MM.1S (cell line): ENCODE results near the gene BRI3.

Experiments
- CTCF ChIP-seq: fragments of 300-600 bp; sonication (generic); IDR thresholded peaks from 2 replicates; pipeline ENCODE4 v1.5.1; 2016; ENCODE audit warnings: antibody characterized with exemption, low read length, mixed read lengths
- EZH2 ChIP-seq: fragments of 300-600 bp; sonication (generic); optimal IDR thresholded peaks from 2 replicates; pipeline ENCODE3; 2017; ENCODE audit warnings: low read depth, mild to moderate bottlenecking, antibody characterized with exemption, low read length, mixed read lengths
- EZH2phosphoT487 ChIP-seq: fragments of 300-600 bp; sonication (generic); IDR thresholded peaks from 2 replicates; pipeline ENCODE4 v1.6.1; 2018; ENCODE audit warnings: antibody characterized with exemption, low read length

GRCh38 chr7:98322331-98323270, 41.1 kb downstream of the BRI3 start:
- TF ChIP-seq CTCF: no peak
- no peak for TF ChIP-seq EZH2
- no peak for TF ChIP-seq EZH2phosphoT487
